ENCODE results near the gene CACNA2D3. TPM values are rescaled to one million over a fixed set of nuclear protein-coding genes. Genes with fewer than 3 reads are reported as not detected.

The CACNA2D3 gene
- polyA plus RNA-seq, 3 donors, result 8.3 to 21.5 (median 10.4) TPM

- Histone ChIP-seq H3K9me3 (replicated peaks in 1 of 2; ENCODE audit: control insufficient read depth in 1 of 2, insufficient read depth in 1 of 2, low read length in 2 of 2) (peaks cover 0 to 4% of the 10 kb centered on the region in 2 donors), H3K27ac (ENCODE audit: low read depth in 1 of 2, low read length in 2 of 2) (no peak overlapping the region), H2AFZ (ENCODE audit: insufficient read depth, low read depth, low read length, poor library complexity, severe bottlenecking) (no peak overlapping the region), H3K36me3 (replicated peaks in 1 of 2; ENCODE audit: control insufficient read depth in 1 of 2, insufficient read depth in 2 of 2, low read length in 2 of 2) (no peaks in the 10 kb centered on the region), H3K4me1 (ENCODE audit: control insufficient read depth in 1 of 2, insufficient read depth in 2 of 2, low read length in 2 of 2) (no peaks in the 10 kb centered on the region), H3K4me2 (replicated peaks; ENCODE audit: extremely low read depth, low read length, poor library complexity, severe bottlenecking) (no peak overlapping the region), H3K79me2 (ENCODE audit: insufficient read depth, low read length) (no peaks in the 10 kb centered on the region), H3K27me3 (ENCODE audit: control insufficient read depth in 2 of 2, insufficient read depth in 2 of 2, low read length in 2 of 2) (no peaks in the 10 kb centered on the region), H3K4me3 (replicated peaks in 1 of 3; ENCODE audit: low read depth in 2 of 3, low read length in 3 of 3) (no peak overlapping the region), H3K9ac (ENCODE audit: insufficient read depth, low read length, poor library complexity, severe bottlenecking) (no peak overlapping the region), H4K20me1 (ENCODE audit: insufficient read depth, low read length) (no peaks in the 10 kb centered on the region)
- DNase-seq, result no peak
- H3K4me3 Mint-ChIP-seq, result no peak overlapping the region
- TF ChIP-seq CTCF (IDR thresholded peaks at IDR 0.05), result no peak
- H3K27ac Mint-ChIP-seq, result no peak overlapping the region
- H3K9me3 Mint-ChIP-seq, result peaks cover 0 to 10% (median 3%) of the 10 kb centered on the region in 7 donors
- no peaks in the 10 kb centered on the region for H3K36me3 Mint-ChIP-seq
- peaks cover 0 to 1% (median 1%) of the 10 kb centered on the region in 3 donors for H3K27me3 Mint-ChIP-seq (ENCODE audit: low read depth in 3 of 3)
- WGBS (ENCODE audit: insufficient coverage), result 84% methylated on average over 2 of the region's 3 CpGs
- H3K4me1 Mint-ChIP-seq, result no peaks in the 10 kb centered on the region
- intact Hi-C loops (cut with micrococcal nuclease), result no loop called here
Observed at GRCh38 chr3:54575618-54575960, 453.2 kb downstream of the CACNA2D3 start.

DNA sequence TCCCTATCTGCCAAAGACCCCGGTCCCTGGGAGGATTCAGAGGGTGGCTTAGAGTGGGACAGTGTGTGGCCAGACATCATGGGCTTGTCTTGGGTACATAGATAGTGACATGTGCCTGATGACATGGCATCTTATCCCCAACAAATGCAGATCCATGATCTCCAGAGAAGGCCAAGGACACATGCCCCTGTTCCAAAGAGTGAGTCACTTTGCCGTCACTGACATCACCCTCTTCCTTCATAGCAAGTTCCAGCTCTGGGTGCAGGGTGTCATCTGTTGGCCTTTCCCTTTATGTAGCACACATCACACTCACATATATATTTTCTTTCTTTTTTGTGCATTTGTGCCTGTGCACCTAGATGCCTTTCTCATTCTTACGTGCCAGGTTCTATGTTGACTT lies 455.0 kb downstream of the CACNA2D3 start:
- Histone ChIP-seq H3K4me1 (ENCODE audit: control insufficient read depth in 1 of 2, insufficient read depth in 2 of 2, low read length in 2 of 2) (no peaks in the 10 kb centered on the region), H3K4me3 (replicated peaks in 1 of 3; ENCODE audit: low read depth in 2 of 3, low read length in 3 of 3) (no peak overlapping the region), H3K27ac (ENCODE audit: low read depth in 1 of 2, low read length in 2 of 2) (no peak overlapping the region), H3K79me2 (ENCODE audit: insufficient read depth, low read length) (no peaks in the 10 kb centered on the region), H4K20me1 (ENCODE audit: insufficient read depth, low read length) (no peaks in the 10 kb centered on the region), H3K4me2 (replicated peaks; ENCODE audit: extremely low read depth, low read length, poor library complexity, severe bottlenecking) (no peak overlapping the region), H2AFZ (ENCODE audit: insufficient read depth, low read depth, low read length, poor library complexity, severe bottlenecking) (no peak overlapping the region), H3K36me3 (replicated peaks in 1 of 2; ENCODE audit: control insufficient read depth in 1 of 2, insufficient read depth in 2 of 2, low read length in 2 of 2) (no peaks in the 10 kb centered on the region), H3K9me3 (replicated peaks in 1 of 2; ENCODE audit: control insufficient read depth in 1 of 2, insufficient read depth in 1 of 2, low read length in 2 of 2) (no peaks in the 10 kb centered on the region), H3K9ac (ENCODE audit: insufficient read depth, low read length, poor library complexity, severe bottlenecking) (no peak overlapping the region), H3K27me3 (ENCODE audit: control insufficient read depth in 2 of 2, insufficient read depth in 2 of 2, low read length in 2 of 2) (no peaks in the 10 kb centered on the region)
- Mint-ChIP-seq H3K27me3 (ENCODE audit: low read depth in 3 of 3) (peaks cover 0 to 1% (median 1%) of the 10 kb centered on the region in 3 donors), H3K4me1 (no peaks in the 10 kb centered on the region), H3K27ac (no peak overlapping the region), H3K36me3 (no peaks in the 10 kb centered on the region), H3K4me3 (no peak overlapping the region), H3K9me3 (peaks cover 0 to 9% (median 3%) of the 10 kb centered on the region in 7 donors)
- 100% methylated on average over 2 of the region's 3 CpGs for WGBS (ENCODE audit: insufficient coverage)
- intact Hi-C loops (cut with micrococcal nuclease), result no loop called here
- TF ChIP-seq CTCF (IDR thresholded peaks at IDR 0.05), result no peak
- DNase-seq, result no peak

All from CD14-positive monocyte (primary cell).